Keratinocyte (primary cell): ENCODE data around the gene THBD.

Experiments used
- CTCF ChIP-seq, 3 experiments: IDR thresholded peaks in 1 of 3; conservative IDR thresholded peaks in 1 of 3; optimal IDR thresholded peaks in 1 of 3; 2 replicates in 2 of 3; 3 replicates in 1 of 3; pipeline versions ENCODE3 to v1.5.1; 2011; ENCODE audit warnings: low read length in 3 of 3, mild to moderate bottlenecking in 3 of 3, moderate library complexity in 2 of 3, control low read depth in 1 of 3, inconsistent platforms in 1 of 3; ENCODE audit not compliant: insufficient read depth in 2 of 3; ENCODE audit errors: extremely low read depth in 1 of 3
- EZH2 ChIP-seq: IDR thresholded peaks from one replicate; pipeline ENCODE4 v1.6.1; 2012; ENCODE audit warnings: inconsistent platforms, mild to moderate bottlenecking, low read length, moderate library complexity

DNA sequence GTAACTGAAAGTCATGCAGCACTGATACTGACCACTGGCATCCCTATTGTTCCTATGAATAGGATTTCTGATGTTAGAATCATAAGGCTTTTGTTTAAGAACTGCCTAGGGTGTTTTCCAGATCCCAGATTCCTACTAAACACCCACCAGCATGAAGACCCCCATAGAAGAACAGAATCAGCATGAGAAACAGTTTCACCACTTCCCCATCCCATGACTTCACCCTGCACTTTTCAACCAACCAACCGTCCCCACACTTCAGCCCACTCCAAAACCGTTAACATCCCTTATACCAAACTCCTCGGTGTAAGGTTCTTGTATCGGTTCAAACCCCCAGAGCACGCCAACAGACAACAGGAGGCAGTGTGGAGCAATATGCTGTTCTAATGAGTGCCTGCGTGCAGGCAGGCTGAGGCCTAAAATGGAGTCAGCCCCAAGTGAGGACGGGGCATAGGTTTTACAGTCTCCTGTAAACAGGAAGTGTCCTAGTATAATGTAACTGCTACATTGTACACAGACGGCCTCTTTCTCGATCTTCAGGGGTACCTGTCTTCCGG lies 25.8 kb downstream of the THBD start:
- TF ChIP-seq CTCF (optimal IDR thresholded peaks at IDR 0.05 in 1 of 3, IDR thresholded peaks at IDR 0.05 in 1 of 3, conservative IDR thresholded peaks at IDR 0.05 in 1 of 3; ENCODE audit: extremely low read depth in 1 of 3, insufficient read depth in 2 of 3, low read length in 3 of 3) (no peak), EZH2 (no peak)
